ENCODE measurements around the gene SEMA3D. TPM values are rescaled to one million over a fixed set of nuclear protein-coding genes. Genes with fewer than 3 reads are reported as not detected.

The SEMA3D gene
- polyA plus RNA-seq, 1 experiment: 7.4 TPM

DNA sequence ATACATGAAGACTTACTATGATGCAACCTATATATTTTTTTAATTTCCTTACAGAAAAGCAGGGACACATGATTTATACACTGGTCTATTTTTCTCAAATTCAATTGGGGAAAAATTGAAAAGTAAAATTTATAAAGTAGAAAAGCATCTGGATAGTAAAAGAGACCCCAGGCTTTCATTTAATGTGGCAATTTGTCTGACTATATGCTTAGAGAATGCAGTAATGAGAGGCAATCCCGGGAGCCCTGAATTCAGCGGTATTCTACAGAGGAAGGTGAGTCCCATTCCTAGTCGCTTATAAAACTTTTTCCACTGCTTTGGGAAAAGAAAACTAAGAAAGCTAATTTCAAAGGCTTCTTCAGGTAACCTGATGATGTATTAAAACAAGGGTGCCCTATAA lies 167.1 kb downstream of the SEMA3D start:
- no peak overlapping the region for H3K27ac ChIP-seq (ENCODE audit: low read depth, low read length)
- DNase-seq (ENCODE audit: low read depth, low spot score): no peak
- H3K9me3 ChIP-seq (ENCODE audit: control insufficient read depth, insufficient read depth, low read length): no peaks in the 10 kb centered on the region
- ChIA-PET POLR2A (no interaction called here), CTCF (interaction anchor here (1.1 to 15.3 kb wide), 3 partner anchors 9 to 1083 kb away, joined by 3 to 660 read pairs (median 3); no protein-coding TSS in a partner anchor)
- H3K4me3 ChIP-seq (ENCODE audit: low read depth, low read length): no peak overlapping the region
- no peaks in the 10 kb centered on the region for H3K27me3 ChIP-seq (ENCODE audit: control insufficient read depth, insufficient read depth, low read length)
- TF ChIP-seq, protein P1, sequence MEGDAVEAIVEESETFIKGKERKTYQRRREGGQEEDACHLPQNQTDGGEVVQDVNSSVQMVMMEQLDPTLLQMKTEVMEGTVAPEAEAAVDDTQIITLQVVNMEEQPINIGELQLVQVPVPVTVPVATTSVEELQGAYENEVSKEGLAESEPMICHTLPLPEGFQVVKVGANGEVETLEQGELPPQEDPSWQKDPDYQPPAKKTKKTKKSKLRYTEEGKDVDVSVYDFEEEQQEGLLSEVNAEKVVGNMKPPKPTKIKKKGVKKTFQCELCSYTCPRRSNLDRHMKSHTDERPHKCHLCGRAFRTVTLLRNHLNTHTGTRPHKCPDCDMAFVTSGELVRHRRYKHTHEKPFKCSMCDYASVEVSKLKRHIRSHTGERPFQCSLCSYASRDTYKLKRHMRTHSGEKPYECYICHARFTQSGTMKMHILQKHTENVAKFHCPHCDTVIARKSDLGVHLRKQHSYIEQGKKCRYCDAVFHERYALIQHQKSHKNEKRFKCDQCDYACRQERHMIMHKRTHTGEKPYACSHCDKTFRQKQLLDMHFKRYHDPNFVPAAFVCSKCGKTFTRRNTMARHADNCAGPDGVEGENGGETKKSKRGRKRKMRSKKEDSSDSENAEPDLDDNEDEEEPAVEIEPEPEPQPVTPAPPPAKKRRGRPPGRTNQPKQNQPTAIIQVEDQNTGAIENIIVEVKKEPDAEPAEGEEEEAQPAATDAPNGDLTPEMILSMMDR (IDR thresholded peaks at IDR 0.05; ENCODE audit: low read depth, low read length): no peak

DNA sequence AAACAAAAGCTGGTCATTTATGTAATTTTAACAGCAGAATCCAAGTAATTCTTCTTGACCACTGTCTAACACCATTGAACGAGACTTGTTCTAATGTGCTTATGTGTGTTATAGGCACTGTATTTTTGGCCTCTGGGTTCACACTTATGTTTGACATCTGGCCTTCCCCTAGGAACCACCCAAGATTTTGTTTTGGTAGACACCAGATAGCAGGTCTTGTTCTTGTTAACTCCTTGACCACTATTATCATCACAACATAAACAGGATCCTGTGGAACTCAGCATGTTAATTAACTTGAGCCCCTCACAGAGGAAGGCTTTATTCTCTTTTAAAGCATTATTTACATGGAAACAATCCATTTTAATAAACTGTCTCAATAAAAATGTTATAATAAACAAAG lies 167.7 kb downstream of the SEMA3D start:
- ChIA-PET POLR2A (no interaction called here), CTCF (interaction anchor here (1.0 kb wide), 1 partner anchor 1083 kb away, joined by 10 read pairs; no protein-coding TSS in a partner anchor)
- no peak overlapping the region for H3K4me3 ChIP-seq (ENCODE audit: low read depth, low read length)
- H3K27me3 ChIP-seq (ENCODE audit: control insufficient read depth, insufficient read depth, low read length): no peaks in the 10 kb centered on the region
- DNase-seq (ENCODE audit: low read depth, low spot score): no peak
- no peak overlapping the region for H3K27ac ChIP-seq (ENCODE audit: low read depth, low read length)
- no peaks in the 10 kb centered on the region for H3K9me3 ChIP-seq (ENCODE audit: control insufficient read depth, insufficient read depth, low read length)
- TF ChIP-seq, protein P1 (IDR thresholded peaks at IDR 0.05; ENCODE audit: low read depth, low read length): no peak

DNA sequence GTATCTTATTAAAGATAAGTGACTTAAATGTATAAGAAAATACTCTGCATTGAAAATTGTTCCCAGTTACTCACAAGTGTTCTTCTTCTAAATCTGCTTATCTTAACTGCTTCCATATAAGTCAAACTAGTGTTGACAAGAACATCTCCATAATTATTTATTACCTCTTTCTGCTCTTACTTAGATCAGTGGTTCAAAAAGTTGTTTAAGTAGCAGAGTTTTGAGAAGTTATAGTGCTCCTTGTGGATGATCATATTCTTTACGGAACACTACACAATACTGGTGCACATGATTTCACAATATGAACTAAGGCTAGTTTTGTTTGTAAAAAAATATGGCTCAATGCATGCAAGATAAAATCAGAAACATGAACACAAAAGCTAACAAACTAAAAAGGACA lies 168.4 kb downstream of the SEMA3D start:
- POLR2A ChIA-PET: no interaction called here
- DNase-seq (ENCODE audit: low read depth, low spot score): no peak
- H3K4me3 ChIP-seq (ENCODE audit: low read depth, low read length): no peak overlapping the region
- TF ChIP-seq, protein P1 (IDR thresholded peaks at IDR 0.05; ENCODE audit: low read depth, low read length): 0 out of 2 replicates have a peak, but pooled peaks have one; percentile 17
- no peak overlapping the region for H3K27ac ChIP-seq (ENCODE audit: low read depth, low read length)
- CTCF ChIA-PET: interaction anchor here (1.0 kb wide), 1 partner anchor 1083 kb away, joined by 10 read pairs; no protein-coding TSS in a partner anchor
- no peaks in the 10 kb centered on the region for H3K9me3 ChIP-seq (ENCODE audit: control insufficient read depth, insufficient read depth, low read length)
- H3K27me3 ChIP-seq (ENCODE audit: control insufficient read depth, insufficient read depth, low read length): no peaks in the 10 kb centered on the region

DNA sequence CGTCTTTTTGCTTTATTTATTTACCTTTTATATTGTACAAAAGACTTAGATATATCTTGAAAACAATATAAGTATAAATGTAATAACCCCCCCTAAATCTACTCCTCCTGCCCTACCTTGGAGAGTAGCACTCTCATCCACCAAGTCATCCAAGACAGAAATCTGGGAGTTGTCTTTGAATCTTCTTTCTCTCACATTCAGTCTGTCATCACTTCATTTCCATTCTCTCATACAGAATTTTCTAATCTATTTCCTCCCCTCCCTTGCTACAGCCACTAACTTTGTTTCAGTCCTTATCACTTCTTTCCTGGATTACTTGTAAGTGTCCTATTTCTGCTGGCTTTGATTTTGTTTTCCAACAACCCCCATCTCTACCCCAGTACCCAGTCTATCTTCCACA lies 170.6 kb downstream of the SEMA3D start:
- TF ChIP-seq, protein P1 (IDR thresholded peaks at IDR 0.05; ENCODE audit: low read depth, low read length): no peak
- POLR2A ChIA-PET: no interaction called here
- H3K9me3 ChIP-seq (ENCODE audit: control insufficient read depth, insufficient read depth, low read length): no peaks in the 10 kb centered on the region
- H3K4me3 ChIP-seq (ENCODE audit: low read depth, low read length): no peak overlapping the region
- CTCF ChIA-PET: interaction anchor here (1.3 kb wide), 1 partner anchor 1081 kb away, joined by 14 read pairs; no protein-coding TSS in a partner anchor
- H3K27ac ChIP-seq (ENCODE audit: low read depth, low read length): no peak overlapping the region
- H3K27me3 ChIP-seq (ENCODE audit: control insufficient read depth, insufficient read depth, low read length): no peaks in the 10 kb centered on the region
- no peak for DNase-seq (ENCODE audit: low read depth, low spot score)

DNA sequence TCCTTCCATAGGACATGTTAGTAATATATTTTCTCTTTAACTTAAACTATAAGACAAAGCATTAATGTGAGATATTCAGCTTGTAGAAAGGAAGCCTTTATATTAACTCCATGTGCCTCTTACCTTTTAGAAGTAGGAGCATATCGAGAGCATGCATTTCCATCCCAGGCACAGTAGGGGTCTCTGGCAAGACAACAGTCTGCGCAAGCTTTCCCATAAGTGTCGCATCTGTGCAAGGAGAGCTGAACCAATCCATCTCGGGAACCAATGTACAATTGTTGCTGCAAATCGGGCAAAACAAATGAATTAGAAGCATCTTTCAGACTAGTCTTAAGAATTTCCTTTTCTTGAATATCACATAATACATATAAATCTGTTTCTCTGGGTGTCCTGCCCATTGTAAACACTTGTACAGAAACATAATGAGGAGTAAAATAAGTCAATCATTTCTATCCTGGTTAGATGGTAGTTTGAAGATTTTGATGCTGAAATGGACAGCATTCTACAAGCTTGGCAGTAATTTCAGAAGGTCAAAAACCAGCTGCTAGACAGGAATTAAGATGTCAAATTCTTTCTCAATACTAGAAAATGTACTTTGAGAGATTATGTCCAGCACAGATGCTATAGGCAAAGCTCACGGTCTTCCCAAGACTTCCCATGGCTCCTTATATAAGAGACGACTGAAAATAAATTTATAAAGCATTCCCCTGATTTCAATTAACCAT lies 171.8 kb downstream of the SEMA3D start:
- TF ChIP-seq, protein P1 (IDR thresholded peaks at IDR 0.05; ENCODE audit: low read depth, low read length): 0 out of 2 replicates have a peak, but pooled peaks have one; percentile 16
- DNase-seq (ENCODE audit: low read depth, low spot score): no peak
- ChIA-PET POLR2A (no interaction called here), CTCF (interaction anchor here (7.3 kb wide), 1 partner anchor 1080 kb away, joined by 50 read pairs; no protein-coding TSS in a partner anchor)
- Histone ChIP-seq H3K4me3 (ENCODE audit: low read depth, low read length) (no peak overlapping the region), H3K27ac (ENCODE audit: low read depth, low read length) (no peak overlapping the region), H3K9me3 (ENCODE audit: control insufficient read depth, insufficient read depth, low read length) (no peaks in the 10 kb centered on the region), H3K27me3 (ENCODE audit: control insufficient read depth, insufficient read depth, low read length) (no peaks in the 10 kb centered on the region)

Measured in AG04450 (cell line).